Measurements from ENCODE around the gene ABCA12.
"Not testable (repeated sequence)": the region's sequence is repeated elsewhere in the genome, so short reads cannot be mapped to it uniquely, and the experiment has no call there.

The ABCA12 gene, protein sequence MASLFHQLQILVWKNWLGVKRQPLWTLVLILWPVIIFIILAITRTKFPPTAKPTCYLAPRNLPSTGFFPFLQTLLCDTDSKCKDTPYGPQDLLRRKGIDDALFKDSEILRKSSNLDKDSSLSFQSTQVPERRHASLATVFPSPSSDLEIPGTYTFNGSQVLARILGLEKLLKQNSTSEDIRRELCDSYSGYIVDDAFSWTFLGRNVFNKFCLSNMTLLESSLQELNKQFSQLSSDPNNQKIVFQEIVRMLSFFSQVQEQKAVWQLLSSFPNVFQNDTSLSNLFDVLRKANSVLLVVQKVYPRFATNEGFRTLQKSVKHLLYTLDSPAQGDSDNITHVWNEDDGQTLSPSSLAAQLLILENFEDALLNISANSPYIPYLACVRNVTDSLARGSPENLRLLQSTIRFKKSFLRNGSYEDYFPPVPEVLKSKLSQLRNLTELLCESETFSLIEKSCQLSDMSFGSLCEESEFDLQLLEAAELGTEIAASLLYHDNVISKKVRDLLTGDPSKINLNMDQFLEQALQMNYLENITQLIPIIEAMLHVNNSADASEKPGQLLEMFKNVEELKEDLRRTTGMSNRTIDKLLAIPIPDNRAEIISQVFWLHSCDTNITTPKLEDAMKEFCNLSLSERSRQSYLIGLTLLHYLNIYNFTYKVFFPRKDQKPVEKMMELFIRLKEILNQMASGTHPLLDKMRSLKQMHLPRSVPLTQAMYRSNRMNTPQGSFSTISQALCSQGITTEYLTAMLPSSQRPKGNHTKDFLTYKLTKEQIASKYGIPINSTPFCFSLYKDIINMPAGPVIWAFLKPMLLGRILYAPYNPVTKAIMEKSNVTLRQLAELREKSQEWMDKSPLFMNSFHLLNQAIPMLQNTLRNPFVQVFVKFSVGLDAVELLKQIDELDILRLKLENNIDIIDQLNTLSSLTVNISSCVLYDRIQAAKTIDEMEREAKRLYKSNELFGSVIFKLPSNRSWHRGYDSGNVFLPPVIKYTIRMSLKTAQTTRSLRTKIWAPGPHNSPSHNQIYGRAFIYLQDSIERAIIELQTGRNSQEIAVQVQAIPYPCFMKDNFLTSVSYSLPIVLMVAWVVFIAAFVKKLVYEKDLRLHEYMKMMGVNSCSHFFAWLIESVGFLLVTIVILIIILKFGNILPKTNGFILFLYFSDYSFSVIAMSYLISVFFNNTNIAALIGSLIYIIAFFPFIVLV (N-terminal part only)

DNA sequence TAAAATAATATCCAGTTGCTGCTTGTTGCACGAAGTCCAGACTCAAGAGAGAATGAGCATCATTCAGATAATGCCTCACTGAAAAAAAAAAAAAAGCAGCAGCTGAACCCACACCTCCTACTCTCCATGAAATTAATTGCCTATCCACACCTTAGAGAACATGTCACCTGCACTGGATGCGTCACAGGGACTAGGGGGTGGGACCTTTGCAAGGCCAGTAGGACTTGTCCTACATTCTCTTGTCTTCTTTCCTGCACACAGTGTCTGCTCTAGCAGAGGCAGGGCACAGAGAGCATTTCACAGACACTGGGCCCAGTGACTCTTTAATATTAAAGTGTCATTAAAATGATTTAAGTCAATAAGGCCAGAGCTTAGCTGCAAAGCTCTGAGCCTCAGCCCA, at the start of gene ABCA12:
ABCA12 (minus strand) TSS at position 148 of the 400 bp plus-strand sequence. CDS start 418 bp downstream, outside the sequence.
- no peak for DNase-seq (ENCODE audit: low spot score)

DNA sequence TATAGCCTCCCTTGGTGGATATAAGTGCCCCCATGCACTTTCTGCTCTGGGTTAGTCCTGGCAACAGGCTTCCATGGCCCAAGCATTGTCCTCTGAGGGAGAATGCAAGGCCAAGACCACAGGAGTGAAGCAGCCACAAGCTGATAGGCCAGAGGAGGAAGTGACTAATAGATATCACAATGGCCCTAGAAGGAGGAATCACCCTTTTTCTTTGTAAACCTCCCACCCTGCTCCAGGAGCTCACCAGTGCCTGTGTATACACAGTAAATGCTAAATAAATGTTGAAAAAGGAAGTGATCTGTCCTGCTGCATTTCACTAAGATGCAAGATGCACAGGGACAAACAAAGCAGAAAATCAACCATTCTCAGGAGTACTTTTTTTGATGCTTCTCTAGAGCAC, 49.7 kb upstream of the ABCA12 start:
- no peak for DNase-seq (ENCODE audit: low spot score)

DNA sequence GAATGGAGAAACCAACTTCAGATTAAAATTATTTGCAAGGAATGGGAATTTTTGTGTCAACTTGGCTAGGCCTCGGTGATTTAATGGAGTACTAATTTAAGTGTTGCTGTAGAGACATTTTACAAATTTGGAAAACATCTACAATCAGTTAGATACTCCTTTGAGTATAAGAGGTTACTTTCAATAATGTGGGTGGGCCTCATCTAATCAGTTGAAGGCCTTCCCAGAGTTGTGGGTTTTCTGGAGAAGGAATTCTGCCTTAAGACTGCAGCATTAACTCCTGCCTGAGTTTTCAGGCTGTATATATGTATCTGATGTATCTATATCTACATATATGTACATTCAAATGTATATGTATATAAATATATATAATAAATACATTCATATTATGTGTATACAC, 47.6 kb upstream of the ABCA12 start:
- DNase-seq (ENCODE audit: low spot score): no peak

DNA sequence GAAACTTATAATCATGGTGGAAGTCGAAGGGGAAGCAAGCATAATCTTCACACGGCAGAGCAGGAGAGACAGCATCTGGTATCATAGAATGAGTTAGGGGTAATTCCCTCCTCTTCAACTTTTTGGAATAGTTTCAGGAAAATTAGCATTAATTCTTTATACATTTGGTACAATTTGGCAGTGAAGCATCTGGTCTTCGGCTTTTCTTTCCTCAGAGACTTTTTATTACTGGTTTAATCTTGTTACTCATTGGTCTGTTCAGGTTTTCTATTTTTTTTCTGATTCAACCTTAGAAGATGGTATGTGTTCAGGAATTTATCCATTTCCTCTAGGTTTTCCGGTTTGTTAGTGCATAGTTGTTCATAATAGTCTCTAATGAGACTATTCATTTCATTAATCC, 39.7 kb upstream of the ABCA12 start:
- no peak for DNase-seq (ENCODE audit: low spot score)

DNA sequence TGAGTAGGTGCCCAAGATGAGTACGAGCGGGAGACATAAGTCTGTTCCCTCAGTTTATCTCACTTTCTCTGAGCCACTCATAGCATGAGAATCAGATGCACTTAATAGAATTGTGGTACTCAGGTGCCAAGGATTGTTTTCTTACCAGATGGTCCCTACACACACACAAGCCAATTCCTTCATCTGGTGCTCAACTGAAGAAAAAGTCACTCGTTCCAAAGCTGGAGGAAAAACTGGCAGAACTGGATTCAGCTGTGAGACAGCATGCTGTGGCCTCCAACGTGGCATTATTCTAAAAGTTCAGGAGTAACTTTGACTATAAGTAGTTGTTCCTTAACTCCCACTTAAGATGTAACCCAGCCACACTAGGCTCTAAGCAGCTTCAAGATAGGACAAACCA, 33.4 kb upstream of the ABCA12 start:
- DNase-seq (ENCODE audit: low spot score): no peak

DNA sequence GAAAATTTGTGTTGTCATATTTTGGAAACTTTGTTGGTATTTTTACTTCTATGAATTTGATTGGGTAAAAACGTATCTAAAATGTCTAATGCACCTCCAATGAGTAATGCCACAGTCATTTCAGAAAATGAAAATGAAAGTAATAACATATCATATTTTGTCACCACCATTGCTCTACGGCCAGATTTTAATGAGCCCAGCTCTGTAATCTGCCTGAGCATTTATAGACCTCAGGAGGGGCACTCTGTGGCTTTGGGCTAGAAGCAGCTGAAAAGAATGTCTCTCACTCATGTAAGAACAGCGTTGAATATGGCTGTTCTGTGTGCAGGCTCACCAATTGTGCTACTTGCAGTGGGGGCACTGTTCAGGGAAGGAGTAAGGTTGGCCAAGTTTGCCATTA, 32.7 kb upstream of the ABCA12 start:
- peak; percentile 10 for DNase-seq (ENCODE audit: low spot score)

DNA sequence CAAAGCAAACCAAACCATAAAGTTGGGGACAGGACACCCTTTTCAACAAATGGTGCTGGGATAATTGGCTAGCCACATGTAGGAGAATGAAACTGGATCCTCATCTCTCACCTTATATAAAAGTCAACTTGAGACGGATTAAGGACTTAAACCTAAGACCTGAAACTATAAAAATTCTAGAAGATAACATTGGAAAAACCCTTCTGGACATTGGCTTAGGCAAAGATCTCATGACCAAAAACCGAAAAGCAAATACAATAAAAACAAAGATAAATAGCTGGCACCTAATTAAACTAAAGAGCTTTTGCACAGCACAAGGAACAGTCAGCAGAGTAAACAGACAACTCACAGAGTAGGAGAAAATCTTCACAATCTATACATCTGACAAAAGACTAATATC, 28.1 kb upstream of the ABCA12 start:
- DNase-seq (ENCODE audit: low spot score): not testable (repeated sequence)

DNA sequence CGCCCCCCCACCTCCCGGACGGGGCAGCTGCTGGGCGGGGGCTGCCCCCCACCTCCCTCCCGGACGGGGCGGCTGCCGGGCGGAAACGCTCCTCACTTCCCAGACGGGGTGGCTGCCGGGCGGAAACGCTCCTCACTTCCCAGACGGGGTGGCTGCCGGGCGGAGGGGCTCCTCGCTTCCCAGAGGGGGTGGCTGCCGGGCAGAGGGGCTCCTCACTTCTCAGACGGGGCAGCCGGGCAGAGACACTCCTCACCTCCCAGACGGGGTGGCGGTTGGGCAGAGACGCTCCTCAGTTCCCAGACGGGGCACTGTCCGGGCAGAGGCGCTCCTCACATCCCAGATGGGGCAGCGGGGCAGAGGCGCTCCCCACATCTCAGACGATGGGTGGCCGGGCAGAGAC, 24.9 kb upstream of the ABCA12 start:
- not testable (repeated sequence) for DNase-seq (ENCODE audit: low spot score)

DNA sequence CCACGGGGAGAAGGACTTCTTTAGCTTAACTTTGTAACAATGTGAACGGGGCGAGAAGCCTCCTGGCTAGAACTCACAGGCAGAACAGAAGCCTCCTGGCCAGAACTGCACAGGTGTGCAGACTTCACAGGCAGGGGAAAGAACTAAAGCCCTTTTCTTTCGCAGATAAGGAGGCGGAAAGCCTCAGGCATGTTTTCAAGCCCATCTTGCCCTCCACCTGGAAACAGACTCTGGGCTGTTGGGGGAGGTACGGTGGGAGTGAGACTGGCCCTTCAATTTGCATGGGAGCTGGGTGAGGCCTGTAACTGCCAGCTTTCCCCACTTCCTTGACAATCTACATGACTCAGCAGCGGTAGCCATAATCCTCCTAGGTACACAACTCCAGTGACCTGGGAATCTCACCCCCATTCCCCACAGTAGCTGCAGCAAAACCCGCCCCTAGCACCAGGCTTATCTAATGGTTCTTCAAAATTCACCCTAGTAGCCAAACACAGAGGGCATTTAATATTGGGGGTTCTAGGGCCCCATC, 22.9 kb upstream of the ABCA12 start:
- no peak for DNase-seq (ENCODE audit: low spot score)

DNA sequence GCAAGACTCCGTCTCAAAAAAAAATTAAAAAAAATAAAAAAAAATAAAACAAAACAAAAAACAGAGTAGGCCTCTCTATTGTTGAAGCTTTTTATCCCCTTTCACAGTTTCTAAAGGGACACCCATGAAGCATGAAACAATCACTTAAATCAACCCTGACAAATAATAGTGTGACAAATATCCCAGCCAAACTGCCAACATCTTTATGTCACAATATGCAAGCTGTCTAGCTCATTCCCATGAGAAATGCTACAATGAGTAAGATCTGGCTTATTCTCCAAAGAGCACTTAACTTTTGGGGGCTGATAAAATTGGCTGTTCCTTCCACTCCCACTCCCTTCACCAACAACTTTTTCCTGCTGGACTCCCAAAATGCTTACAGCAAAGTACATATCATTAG, 21.7 kb upstream of the ABCA12 start:
- DNase-seq (ENCODE audit: low spot score): no peak

DNA sequence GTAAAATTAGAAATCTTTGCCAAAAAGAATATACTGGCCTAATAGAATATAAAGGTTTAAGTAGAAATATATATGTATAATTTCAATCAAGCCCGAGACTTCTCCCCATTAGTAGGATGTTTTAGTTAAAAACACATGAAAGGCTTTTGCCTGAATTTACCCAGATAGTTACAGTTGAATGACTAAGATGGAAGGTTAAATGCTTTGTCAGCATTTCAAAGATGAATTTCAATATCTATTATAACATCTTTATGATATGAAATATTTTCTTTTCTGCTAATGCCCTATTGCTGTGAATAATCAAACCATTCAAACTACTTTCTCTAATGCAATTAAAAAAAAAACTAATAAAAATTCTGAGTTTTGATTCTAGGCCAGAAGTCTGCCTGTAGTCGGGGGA, 18.0 kb upstream of the ABCA12 start:
- DNase-seq (ENCODE audit: low spot score): no peak

DNA sequence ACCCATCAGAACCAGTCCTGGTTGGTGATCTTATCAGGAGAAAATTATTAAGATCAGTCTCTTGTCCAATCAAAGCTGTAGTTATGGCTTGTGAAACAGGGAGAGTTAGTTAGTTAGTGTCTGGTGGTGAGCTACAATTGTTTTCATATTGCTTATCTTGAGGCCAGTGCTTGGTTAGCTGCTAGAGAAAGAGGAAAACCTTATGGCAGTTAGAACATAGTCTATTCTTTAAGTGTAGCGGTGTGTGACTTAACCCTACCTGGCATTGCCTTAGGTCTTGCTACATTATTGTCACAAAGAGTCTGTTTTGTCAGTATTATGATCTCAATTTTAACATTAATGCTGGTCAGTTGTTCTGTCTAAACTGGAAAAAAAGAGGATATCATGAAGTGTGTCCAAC, 11.5 kb upstream of the ABCA12 start:
- no peak for DNase-seq (ENCODE audit: low spot score)

DNA sequence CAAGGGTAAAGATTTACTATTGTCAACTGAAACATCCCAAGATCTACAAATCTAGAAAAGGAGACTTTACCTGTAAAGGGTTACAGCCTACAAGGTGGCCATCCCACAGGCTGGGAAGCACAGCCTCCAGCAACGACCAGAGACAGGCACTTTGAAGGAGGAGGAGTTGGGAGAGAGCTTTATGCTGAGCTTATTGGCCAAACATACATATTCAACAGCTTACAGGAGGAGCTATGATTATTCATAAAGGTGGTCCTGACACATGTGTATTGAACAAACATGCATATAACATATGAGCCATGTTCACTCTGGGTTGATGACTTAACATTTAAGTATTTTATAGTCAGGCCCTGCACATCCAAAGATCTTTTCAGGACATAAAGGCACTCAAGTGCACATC, 11.1 kb upstream of the ABCA12 start:
- DNase-seq (ENCODE audit: low spot score): no peak

DNA sequence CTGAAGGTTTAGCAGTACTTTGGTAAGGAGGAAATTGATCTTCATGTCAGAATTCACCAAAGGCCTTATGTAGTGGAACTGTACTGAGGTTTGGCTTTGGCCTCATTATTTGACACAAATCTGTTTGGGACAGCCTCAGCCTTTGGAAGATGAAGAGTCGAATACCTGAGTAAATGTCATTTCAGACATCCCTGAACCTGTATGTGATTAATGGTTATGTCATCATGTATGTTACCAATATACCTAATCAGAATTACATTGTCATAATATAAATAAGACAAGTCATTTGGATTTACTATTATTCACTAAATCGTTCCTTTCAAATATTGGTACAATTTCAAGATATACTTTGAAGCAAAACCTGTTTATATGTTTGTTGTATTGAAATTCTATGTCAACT, 10.6 kb upstream of the ABCA12 start:
- no peak for DNase-seq (ENCODE audit: low spot score)

DNA sequence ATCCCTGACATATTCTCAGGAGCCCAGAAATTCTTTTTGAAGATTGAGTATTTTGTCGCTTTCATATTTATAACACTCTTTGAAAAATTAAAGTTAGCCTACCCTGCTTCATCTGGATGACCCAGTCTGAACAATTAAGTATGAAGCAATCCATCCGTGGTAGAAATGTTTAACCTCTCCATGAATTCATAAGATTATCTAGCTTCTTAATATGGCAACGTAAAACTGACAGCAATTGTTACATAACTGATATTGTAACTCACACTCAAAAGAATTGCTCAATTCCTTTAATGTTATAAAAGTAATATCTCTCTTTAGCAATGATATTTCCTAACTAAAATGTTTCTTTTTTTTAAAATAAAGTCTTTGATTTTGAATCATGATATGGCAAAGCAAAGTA, 7.2 kb upstream of the ABCA12 start:
- no peak for DNase-seq (ENCODE audit: low spot score)

DNA sequence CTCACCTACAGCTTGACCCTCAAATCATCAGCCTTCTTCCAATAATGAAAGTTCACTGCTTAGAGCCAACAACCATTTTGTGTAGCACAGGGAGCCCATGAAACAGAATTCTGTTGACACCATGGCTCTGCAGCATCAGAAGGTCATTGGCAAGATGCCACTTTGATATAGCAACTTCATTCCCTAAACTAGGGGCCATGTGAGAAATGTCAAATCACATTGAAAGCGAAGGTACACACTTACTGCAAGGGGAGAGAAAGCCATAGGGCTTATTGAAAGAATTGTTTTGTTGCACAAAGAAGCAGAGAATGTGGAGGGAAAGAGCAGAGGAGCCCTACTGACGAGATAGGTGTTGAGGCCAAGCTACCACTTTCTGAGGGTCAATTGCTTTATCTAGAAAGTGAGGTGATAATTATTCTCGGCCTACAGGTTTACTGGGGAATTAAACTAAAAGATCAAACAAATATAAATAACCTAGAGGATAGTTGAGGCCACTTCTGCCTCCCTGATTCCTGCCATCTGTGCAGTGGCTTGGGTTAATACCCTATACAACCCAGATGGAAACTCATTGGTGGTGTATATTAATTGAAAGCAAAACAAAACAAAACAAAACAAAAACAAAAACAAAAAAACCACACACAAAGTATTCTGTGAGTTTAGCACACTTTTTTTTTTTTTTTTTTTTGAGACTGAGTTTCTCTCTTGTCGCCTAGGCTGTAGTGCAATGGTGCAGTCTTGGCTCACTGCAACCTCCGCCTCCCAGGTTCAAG, 5.9 kb upstream of the ABCA12 start:
- DNase-seq (ENCODE audit: low spot score): no peak

DNA sequence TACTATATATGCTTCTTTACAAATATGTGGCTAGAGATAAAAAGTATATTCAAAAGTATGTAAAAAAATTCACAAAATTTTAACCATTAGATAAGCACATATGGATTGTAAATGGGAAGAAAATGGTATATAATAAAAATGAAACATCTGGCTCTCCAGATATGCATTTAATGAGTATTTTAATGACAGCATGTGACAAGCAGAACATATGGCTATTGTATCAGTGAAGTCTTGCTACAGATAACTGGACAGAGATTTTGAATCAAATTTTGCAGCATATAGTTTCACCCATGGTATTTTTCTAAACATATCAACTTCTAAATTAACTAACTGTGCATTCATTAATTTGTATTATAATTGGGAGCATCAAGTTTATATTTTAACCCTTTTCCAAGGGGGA, 5.0 kb upstream of the ABCA12 start:
- no peak for DNase-seq (ENCODE audit: low spot score)

DNA sequence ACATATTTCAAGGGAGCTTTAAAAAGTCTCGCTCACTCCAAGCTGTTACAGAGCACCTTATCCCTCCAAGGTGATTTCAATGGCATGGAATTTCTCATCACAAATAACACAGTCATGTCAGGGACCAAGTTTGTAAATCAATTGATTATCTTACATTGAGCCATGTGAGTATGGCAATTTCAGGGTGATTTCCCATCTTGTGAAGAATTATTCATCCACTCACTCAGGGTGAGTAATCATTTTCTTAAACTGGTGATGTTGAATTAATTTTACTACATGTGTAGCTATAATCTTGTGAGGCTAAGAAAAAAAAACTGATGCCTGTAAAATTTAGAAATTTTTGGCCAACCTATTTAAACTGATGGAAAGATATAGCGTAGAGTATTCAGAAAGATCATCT, 3.3 kb upstream of the ABCA12 start:
- DNase-seq (ENCODE audit: low spot score): no peak

DNA sequence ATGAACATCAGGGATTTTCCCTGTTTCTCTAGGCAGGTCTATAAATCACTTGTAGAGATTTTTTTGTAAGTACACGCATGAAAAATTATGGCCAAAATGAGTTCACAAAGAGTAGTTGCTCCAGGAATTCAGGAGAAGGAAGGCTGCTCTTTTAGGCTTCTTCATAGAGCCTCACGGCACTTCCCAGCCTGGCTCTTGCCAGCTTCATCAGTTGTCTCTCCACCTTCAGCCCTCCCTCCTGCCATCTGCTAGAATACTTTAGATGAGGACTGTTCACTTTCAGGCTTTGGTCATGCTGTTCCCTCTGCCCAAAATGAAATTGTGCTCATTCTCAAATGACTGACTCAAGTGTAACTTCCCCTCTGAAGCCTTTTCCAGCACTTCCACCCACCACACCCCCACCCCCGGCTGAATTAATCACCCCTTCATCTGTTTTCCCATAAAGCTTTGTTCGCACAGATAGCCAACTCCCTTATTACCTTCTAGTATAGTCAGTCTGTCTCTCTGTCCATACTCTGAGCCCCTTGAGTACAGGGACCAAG, 1.8 kb upstream of the ABCA12 start:
- no peak for DNase-seq (ENCODE audit: low spot score)

DNA sequence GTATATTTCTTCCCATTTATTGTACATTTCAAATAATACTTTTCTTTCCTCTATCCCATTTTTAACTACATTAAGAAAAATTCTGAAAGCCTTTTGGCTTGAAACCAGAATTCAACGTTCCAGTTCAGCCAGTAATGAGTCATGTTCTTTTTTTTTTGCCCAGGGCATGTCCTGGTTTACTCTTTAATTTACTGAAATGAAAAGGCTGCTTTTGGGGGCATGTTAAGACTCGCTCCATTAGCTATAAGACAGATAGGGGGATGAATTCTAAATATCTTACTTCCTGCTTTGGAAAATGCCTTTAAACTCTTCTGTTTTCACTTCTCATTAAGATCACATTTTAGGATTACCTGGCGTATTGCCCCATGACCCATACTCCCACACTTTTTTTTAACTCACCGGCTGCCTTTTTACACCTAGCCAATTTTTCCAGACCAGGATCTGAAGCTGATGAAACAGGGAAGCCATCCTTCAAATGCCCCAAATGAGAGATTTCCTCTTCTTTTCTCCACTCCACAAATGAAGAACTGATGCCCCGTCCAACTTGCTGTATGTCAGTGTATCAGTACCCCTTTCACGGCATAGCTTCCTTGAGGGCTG, 585 bp downstream of the ABCA12 start:
- no peak for DNase-seq (ENCODE audit: low spot score)

DNA sequence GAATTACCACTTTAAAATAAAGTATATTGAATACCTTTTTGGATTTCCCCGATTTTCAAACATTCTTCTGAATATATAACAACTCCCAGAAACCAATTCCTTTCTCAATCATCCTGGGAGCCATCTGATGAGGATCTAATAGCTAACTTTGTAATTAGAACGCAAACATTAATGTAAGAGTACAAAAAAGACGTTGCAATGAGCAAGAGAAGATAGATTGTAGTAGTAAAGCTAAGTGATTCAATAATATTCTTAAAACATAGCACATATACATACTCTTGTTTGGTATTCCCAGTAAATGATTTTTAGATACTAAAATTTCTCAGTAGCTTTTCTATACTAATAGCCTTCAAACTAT, 1.1 kb downstream of the ABCA12 start:
- no peak for DNase-seq (ENCODE audit: low spot score)
